WTC11 (cell line): Measurements from ENCODE around the gene SLIT3.

Source experiments
- ATF2 ChIP-seq: sonication (generic); formaldehyde crosslinking; IDR thresholded peaks from 2 replicates; pipeline ENCODE4 v1.8.1; 2022; ENCODE audit warnings: low read depth, missing genetic modification reagents, borderline replicate concordance
- CTCF ChIP-seq: fragments of 200-600 bp; IDR thresholded peaks from 2 replicates; pipeline ENCODE4 v1.8.0; 2022; ENCODE audit warnings: antibody characterized with exemption
- ETV6 ChIP-seq: sonication (generic); formaldehyde crosslinking; IDR thresholded peaks from 2 replicates; pipeline ENCODE4 v1.8.1; 2022; ENCODE audit warnings: mild to moderate bottlenecking, missing genetic modification reagents
- JUN ChIP-seq: sonication (generic); formaldehyde crosslinking; IDR thresholded peaks from 2 replicates; pipeline ENCODE4 v1.8.0; 2023; ENCODE audit warnings: mild to moderate bottlenecking, missing genetic modification reagents
- MAX ChIP-seq: sonication (generic); formaldehyde crosslinking; IDR thresholded peaks from 2 replicates; pipeline ENCODE4 v1.8.0; 2022; ENCODE audit warnings: mild to moderate bottlenecking, missing genetic modification reagents
- SMAD4 ChIP-seq: sonication (generic); formaldehyde crosslinking; IDR thresholded peaks from 2 replicates; pipeline ENCODE4 v1.8.0; 2022; ENCODE audit warnings: mild to moderate bottlenecking, missing genetic modification reagents
- TEAD4 ChIP-seq: sonication (generic); formaldehyde crosslinking; IDR thresholded peaks from 2 replicates; pipeline ENCODE4 v1.8.0; 2022; ENCODE audit warnings: mild to moderate bottlenecking, missing genetic modification reagents
- ZNF138 ChIP-seq: sonication (generic); formaldehyde crosslinking; conservative IDR thresholded peaks from 2 replicates; pipeline ENCODE4 v1.8.1; 2022; ENCODE audit warnings: mild to moderate bottlenecking, moderate library complexity, missing genetic modification reagents
- TF ChIP-seq, protein P1 (sequence below): sonication (generic); formaldehyde crosslinking; conservative IDR thresholded peaks from 2 replicates; pipeline ENCODE4 v1.8.1; 2022; ENCODE audit warnings: mild to moderate bottlenecking, missing genetic modification reagents
- TF ChIP-seq, protein P2 (sequence below): sonication (generic); formaldehyde crosslinking; IDR thresholded peaks from 2 replicates; pipeline ENCODE4 v1.8.0; 2022; ENCODE audit warnings: mild to moderate bottlenecking, missing genetic modification reagents
- TF ChIP-seq, protein P3 (sequence below): sonication (generic); formaldehyde crosslinking; IDR thresholded peaks from 2 replicates; pipeline ENCODE4 v1.8.1; 2023; ENCODE audit warnings: mild to moderate bottlenecking, missing genetic modification reagents

DNA sequence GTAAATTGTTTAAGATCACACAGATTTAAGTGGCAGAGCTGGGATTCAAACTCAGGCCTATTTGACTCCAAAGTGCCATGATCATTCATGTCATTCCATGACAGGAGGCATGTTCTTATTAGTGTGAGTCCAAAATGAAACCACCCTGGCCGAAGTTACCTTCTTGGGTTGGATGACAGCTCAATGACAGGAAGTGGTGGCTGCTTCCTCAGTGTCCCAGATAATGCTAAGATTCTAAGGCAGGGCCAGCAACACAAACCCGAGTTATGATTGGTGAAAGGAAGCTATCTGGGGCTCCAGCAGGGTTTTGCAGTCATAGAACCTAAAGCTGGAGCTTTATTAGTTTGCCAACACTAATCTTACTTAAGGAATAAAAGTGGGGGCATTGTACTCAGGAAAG lies 340.4 kb downstream of the SLIT3 start:
- no peak for TF ChIP-seq JUN (CRISPR knock-in tag)
- TF ChIP-seq SMAD4 (CRISPR knock-in tag): no peak
- no peak for TF ChIP-seq MAX (CRISPR knock-in tag)
- TF ChIP-seq, protein P1, sequence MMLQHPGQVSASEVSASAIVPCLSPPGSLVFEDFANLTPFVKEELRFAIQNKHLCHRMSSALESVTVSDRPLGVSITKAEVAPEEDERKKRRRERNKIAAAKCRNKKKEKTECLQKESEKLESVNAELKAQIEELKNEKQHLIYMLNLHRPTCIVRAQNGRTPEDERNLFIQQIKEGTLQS (CRISPR knock-in tag): no peak
- TF ChIP-seq CTCF: no peak
- TF ChIP-seq, protein P2, sequence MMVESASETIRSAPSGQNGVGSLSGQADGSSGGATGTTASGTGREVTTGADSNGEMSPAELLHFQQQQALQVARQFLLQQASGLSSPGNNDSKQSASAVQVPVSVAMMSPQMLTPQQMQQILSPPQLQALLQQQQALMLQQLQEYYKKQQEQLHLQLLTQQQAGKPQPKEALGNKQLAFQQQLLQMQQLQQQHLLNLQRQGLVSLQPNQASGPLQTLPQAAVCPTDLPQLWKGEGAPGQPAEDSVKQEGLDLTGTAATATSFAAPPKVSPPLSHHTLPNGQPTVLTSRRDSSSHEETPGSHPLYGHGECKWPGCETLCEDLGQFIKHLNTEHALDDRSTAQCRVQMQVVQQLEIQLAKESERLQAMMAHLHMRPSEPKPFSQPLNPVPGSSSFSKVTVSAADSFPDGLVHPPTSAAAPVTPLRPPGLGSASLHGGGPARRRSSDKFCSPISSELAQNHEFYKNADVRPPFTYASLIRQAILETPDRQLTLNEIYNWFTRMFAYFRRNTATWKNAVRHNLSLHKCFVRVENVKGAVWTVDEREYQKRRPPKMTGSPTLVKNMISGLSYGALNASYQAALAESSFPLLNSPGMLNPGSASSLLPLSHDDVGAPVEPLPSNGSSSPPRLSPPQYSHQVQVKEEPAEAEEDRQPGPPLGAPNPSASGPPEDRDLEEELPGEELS: no peak
- no peak for TF ChIP-seq ETV6 (CRISPR knock-in tag)
- no peak for TF ChIP-seq ATF2 (CRISPR knock-in tag)
- TF ChIP-seq ZNF138 (CRISPR knock-in tag): no peak
- TF ChIP-seq, protein P3, sequence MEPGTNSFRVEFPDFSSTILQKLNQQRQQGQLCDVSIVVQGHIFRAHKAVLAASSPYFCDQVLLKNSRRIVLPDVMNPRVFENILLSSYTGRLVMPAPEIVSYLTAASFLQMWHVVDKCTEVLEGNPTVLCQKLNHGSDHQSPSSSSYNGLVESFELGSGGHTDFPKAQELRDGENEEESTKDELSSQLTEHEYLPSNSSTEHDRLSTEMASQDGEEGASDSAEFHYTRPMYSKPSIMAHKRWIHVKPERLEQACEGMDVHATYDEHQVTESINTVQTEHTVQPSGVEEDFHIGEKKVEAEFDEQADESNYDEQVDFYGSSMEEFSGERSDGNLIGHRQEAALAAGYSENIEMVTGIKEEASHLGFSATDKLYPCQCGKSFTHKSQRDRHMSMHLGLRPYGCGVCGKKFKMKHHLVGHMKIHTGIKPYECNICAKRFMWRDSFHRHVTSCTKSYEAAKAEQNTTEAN (CRISPR knock-in tag): no peak
- no peak for TF ChIP-seq TEAD4 (CRISPR knock-in tag)
